GM18858 (cell line): ENCODE data around the gene TEX30.

Experiments used
- ATAC-seq: cut with Tn5 transposase; IDR thresholded peaks from one replicate; pipeline ENCODE4 v1.9.1; 2021; ENCODE audit not compliant: unreplicated experiment

The TEX30 gene

DNA sequence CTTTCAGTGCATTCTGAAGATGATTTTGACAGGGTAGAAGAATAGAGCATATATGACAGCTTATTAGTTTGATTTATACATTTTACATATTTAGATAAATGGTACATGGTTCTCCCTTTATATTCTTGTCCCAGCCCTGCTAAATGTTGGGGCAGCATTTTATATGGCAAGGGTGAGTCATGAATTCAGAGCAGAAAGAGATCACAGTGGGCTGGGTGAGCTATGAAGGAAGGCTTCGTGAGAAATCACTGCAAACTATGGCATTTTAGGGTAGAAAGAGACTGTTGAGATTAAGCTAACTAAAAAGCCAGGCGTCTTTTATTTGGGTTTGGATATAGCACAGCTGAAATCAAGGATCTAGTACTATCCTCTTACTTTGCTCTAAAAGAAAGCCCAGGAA lies 54.8 kb downstream of the TEX30 start:
- no peak for ATAC-seq
